Effector memory CD8-positive, alpha-beta T cell (primary cell): ENCODE data around the gene SLC6A17.

Experiments
- ATAC-seq: fragments of 150-1000 bp; cut with Tn5 transposase; replicated peaks from 2 replicates; pipeline ENCODE4 v1.10.0; 2021; ENCODE audit warnings: mild to moderate bottlenecking, moderate library complexity
- DNase-seq, 3 experiments: peaks; one replicate each; pipeline ENCODE4 v3.0.0; 2021
- H3K27ac Mint-ChIP-seq, 2 donors: one replicate each; pipeline ENCODE4 v1.8.0; 2022; ENCODE audit warnings: mild to moderate bottlenecking in 2 of 2, mixed read lengths in 2 of 2, moderate library complexity in 2 of 2
- H3K27me3 Mint-ChIP-seq, 2 donors: one replicate each; pipeline ENCODE4 v1.8.0; 2022; ENCODE audit warnings: mixed read lengths in 2 of 2
- H3K36me3 Mint-ChIP-seq: one replicate; pipeline ENCODE4 v1.8.0; 2022; ENCODE audit warnings: mild to moderate bottlenecking, moderate library complexity, mixed read lengths; ENCODE audit not compliant: insufficient read depth
- H3K4me1 Mint-ChIP-seq, 2 donors: one replicate each; pipeline ENCODE4 v1.8.0; 2022; ENCODE audit warnings: low read depth in 2 of 2, mixed read lengths in 2 of 2
- H3K4me3 Mint-ChIP-seq, 2 donors: one replicate each; pipeline ENCODE4 v1.8.0; 2022; ENCODE audit warnings: mild to moderate bottlenecking in 2 of 2, mixed read lengths in 2 of 2, moderate library complexity in 2 of 2
- H3K9me3 Mint-ChIP-seq, 2 donors: one replicate each; pipeline ENCODE4 v1.8.0; 2022; ENCODE audit warnings: mixed read lengths in 2 of 2

The SLC6A17 gene

DNA sequence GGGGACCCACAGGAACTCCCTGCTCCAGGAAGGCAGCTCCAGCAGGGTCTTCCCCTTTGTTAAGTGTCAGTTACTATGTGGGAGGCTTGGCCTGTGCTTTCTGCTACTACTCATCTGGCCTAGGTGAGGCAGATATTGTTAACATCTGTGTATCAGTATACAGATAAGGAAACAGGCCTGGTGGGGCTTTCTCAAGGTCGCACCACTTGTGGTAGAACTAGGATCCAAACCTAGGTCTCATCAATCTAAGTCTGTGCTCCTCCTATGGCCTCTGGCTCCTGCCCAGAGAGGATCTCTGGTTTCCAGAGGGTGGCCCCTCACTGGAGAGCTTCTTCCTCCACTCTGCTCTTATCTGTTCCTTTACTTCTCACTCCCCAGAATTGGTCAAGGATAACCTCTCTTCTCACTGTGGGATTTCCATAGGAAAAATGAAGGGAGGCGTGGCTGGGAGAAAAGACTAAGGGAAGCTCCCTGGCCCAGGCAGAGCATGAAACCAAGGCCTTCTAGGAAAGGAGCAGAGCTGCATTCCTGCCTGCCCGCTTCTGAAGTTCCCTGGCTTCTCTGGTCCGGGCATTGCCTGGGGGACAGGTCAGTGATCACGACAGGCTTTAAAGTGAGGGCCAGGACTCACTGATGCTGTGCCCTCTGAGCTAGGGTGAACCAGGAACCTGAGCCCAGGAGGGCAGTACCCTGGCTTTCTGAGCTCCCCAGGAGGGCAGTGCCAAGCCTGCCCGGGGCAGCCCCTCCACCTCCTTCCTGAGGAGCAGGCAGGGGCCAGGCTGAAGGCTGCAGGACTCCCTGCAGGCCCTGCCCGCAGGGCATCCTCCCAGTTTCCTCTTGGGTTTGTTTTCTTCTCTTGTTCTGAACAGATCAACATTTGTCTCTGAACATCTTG lies 65.6 kb downstream of the SLC6A17 start:
- Mint-ChIP-seq H3K27me3 (no peaks in the 10 kb centered on the region), H3K4me1 (peaks cover 17 to 18% of the 10 kb centered on the region in 2 donors), H3K27ac (no peak overlapping the region), H3K4me3 (no peak overlapping the region), H3K36me3 (peaks cover 9% of the 10 kb centered on the region), H3K9me3 (no peaks in the 10 kb centered on the region)
- no peak for DNase-seq
- no peak for ATAC-seq

DNA sequence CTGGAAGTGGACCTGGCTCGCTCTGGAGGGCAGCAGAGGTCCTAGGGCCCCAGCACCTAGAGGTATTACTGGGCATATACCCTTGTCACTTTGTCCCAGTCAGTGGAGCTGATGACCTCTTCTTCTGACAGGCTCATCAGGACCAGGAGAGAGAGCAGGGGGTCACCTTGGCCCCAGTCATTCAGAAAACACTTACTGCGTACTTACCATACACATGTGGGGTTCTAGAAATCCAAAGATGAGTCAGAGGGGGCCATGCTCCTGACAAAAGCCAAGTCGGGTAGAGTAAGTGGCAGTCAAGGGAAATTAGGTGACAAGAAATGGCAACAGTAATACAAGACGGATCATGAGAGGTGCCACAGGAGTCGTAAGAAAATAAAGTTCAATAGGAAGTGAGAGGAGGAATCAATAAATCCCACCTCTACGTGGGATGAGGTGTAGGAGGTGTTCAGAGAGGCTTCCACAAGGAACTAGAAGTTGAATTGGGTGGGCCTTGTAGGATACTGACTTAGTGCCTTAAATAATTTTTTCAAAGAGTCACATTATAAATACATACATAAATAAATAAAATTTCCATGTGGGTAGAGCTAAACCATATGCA lies 66.7 kb downstream of the SLC6A17 start:
- Mint-ChIP-seq H3K4me1 (peaks cover 14% of the 10 kb centered on the region in 2 donors), H3K9me3 (no peaks in the 10 kb centered on the region), H3K36me3 (peaks cover 3% of the 10 kb centered on the region), H3K27me3 (no peaks in the 10 kb centered on the region), H3K4me3 (no peak overlapping the region), H3K27ac (no peak overlapping the region)
- ATAC-seq = no peak
- DNase-seq = no peak

DNA sequence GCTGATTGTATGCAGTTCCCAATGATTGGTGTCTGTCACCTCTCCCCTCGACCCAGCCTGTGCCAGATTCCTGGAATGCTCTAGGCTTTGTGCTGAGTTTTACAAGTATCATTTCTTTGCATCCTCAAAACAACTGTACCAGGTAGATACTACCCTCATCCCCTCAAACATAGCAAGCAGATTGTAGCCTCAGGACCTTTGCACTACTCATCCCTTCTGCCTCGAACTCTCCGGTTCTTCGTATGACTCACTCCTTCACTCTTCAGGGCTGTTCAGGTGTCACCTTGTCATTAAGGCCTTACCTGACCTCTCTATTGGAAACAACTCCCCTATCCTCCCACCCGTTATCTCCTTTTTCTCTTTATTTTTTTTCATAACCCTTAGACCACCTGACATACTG lies 67.8 kb downstream of the SLC6A17 start:
- no peaks in the 10 kb centered on the region for H3K36me3 Mint-ChIP-seq
- H3K9me3 Mint-ChIP-seq = no peaks in the 10 kb centered on the region
- DNase-seq (no peak), ATAC-seq (no peak)
- H3K27me3 Mint-ChIP-seq = no peaks in the 10 kb centered on the region
- peak overlapping the region in 1 of 2 donors; percentile 74 for H3K27ac Mint-ChIP-seq
- peaks cover 9 to 10% of the 10 kb centered on the region in 2 donors for H3K4me1 Mint-ChIP-seq
- no peak overlapping the region for H3K4me3 Mint-ChIP-seq

DNA sequence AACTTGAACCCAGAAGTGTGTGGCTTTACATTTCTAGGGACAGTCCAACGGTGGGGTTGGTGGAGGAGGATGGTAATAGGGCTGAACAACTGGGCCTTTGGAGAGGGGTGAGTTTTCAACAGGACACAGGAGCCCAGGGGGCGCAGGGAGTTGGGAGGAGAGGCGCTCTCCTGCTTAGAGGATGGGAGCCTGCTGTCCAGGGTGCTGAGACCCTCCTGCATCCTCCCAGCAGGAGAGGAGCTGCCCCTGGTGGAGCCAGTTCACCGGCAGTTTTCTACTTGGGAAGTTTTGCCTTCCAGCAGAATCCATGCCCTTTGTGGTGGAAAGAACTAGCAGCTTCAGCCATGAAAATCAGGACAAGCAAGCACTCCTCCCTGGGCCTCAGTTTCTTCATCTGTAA lies 68.4 kb downstream of the SLC6A17 start:
- H3K4me3 Mint-ChIP-seq = no peak overlapping the region
- no peak for DNase-seq
- no peaks in the 10 kb centered on the region for H3K9me3 Mint-ChIP-seq
- H3K27ac Mint-ChIP-seq = peak overlapping the region in 1 of 2 donors; percentile 74
- no peaks in the 10 kb centered on the region for H3K36me3 Mint-ChIP-seq
- peaks cover 3 to 7% of the 10 kb centered on the region in 2 donors for H3K4me1 Mint-ChIP-seq
- no peaks in the 10 kb centered on the region for H3K27me3 Mint-ChIP-seq
- no peak for ATAC-seq

DNA sequence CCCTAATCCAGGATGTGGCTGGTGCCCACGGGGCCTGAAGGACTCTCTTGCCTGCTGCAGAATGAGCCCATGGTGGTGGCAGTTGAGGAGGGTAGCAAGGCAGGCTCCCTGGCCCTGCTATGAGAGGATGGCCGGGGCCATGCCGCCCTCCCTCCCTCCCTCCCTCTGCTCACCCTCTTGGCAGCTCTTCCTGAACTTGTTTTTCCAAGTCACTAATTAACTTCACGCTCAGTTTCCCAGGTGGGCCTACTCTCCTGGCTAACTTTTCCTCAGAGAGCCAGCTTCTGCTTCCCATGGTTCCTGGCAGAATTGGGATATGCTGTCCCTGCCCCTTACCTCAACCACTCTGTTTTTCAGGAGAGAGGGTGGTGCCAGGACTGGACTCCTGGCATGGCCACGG lies 70.0 kb downstream of the SLC6A17 start:
- Mint-ChIP-seq H3K27me3 (no peaks in the 10 kb centered on the region), H3K9me3 (no peaks in the 10 kb centered on the region), H3K4me1 (peaks cover 0 to 3% of the 10 kb centered on the region in 2 donors), H3K27ac (peak overlapping the region in 1 of 2 donors; percentile 44), H3K36me3 (peaks cover 6% of the 10 kb centered on the region), H3K4me3 (no peak overlapping the region)
- no peak for DNase-seq
- no peak for ATAC-seq

DNA sequence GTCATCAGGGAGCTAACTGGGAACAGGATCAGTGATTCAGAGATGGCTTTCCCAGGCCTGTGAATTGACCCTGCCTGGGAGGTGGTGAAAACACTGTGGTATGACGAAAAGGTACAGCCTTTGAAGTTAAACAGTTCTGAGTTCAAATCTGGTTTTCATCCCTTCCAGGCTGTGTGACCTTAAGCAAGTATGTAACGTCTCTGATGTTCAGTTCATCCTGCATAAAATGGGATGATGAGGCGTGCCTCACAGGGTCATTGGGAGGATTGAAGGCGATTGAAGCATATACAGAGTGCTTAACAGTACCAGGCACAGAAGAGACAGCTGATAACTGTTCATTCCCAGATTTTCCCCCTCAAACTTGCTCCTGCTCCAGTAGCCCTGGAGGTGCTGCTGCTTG lies 70.8 kb downstream of the SLC6A17 start:
- H3K4me1 Mint-ChIP-seq = peaks cover 0 to 3% of the 10 kb centered on the region in 2 donors
- H3K36me3 Mint-ChIP-seq = peaks cover 6% of the 10 kb centered on the region
- H3K4me3 Mint-ChIP-seq = no peak overlapping the region
- no peak overlapping the region for H3K27ac Mint-ChIP-seq
- H3K27me3 Mint-ChIP-seq = no peaks in the 10 kb centered on the region
- no peaks in the 10 kb centered on the region for H3K9me3 Mint-ChIP-seq
- no peak for DNase-seq
- no peak for ATAC-seq

DNA sequence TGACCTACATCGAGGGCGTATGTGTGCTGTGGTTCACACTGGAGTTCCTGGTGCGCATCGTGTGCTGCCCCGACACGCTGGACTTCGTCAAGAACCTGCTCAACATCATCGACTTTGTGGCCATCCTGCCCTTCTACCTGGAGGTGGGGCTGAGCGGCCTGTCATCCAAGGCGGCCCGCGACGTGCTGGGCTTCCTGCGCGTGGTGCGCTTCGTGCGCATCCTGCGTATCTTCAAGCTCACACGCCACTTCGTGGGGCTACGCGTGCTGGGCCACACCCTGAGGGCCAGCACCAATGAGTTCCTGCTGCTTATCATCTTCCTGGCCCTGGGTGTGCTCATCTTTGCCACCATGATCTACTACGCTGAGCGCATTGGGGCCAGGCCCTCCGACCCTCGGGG lies 72.8 kb downstream of the SLC6A17 start:
- DNase-seq (no peak), ATAC-seq (no peak)
- H3K27me3 Mint-ChIP-seq = no peaks in the 10 kb centered on the region
- peaks cover 0 to 2% of the 10 kb centered on the region in 2 donors for H3K4me1 Mint-ChIP-seq
- peak overlapping the region in 1 of 2 donors; percentile 26 for H3K27ac Mint-ChIP-seq
- no peaks in the 10 kb centered on the region for H3K9me3 Mint-ChIP-seq
- H3K4me3 Mint-ChIP-seq = no peak overlapping the region
- H3K36me3 Mint-ChIP-seq = peaks cover 6% of the 10 kb centered on the region

DNA sequence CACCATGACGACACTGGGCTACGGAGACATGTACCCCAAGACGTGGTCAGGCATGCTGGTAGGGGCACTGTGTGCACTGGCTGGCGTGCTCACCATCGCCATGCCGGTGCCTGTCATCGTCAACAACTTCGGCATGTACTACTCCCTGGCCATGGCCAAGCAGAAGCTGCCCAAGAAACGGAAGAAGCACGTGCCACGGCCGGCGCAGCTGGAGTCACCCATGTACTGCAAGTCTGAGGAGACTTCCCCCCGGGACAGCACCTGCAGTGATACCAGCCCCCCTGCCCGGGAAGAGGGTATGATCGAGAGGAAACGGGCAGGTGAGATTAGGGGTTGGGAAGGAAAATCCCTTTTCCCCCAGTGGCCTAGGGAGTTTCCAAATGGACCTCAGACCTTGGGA lies 73.3 kb downstream of the SLC6A17 start:
- ATAC-seq = no peak
- Mint-ChIP-seq H3K27me3 (no peaks in the 10 kb centered on the region), H3K4me3 (no peak overlapping the region), H3K4me1 (peaks cover 0 to 2% of the 10 kb centered on the region in 2 donors), H3K9me3 (no peaks in the 10 kb centered on the region), H3K27ac (peak overlapping the region in 1 of 2 donors; percentile 26), H3K36me3 (peaks cover 6% of the 10 kb centered on the region)
- no peak for DNase-seq

DNA sequence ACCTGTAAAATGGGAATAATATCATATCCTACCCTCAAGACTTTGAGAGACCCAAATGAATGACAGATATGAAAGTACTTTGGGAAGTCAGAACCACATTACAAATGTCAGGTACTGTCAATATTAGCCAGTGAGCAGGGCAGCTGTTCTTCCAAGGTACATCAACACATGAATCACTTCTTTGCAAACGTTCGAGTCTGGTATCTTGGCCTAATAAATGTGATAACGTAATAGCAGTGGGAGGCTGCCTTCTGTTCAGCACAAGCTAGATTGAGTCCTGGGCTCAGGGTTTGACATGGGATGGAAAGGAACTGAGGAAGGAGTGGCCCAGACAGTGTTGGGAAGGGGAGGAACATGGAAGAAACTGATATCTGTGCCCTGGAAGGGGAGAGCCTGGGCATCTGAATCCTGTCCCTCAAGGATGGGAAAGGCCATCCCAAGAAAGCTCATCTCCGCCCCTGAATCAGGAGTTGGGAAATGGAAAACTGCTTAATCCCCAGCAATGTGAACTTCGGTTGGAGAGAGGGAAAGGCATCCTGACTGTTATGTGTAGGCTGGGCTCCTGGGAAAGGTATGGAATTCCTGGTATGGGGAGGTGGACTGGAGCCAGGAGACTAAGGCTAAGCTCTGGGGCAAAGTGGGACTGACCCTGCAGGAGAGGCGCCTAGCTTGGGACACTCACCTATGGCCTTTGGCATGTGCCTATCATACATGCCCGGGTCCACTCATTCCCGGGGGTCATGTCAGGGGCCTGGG lies 74.1 kb downstream of the SLC6A17 start:
- no peak overlapping the region for H3K27ac Mint-ChIP-seq
- no peaks in the 10 kb centered on the region for H3K27me3 Mint-ChIP-seq
- ATAC-seq (no peak), DNase-seq (no peak)
- H3K4me1 Mint-ChIP-seq = peaks cover 0 to 2% of the 10 kb centered on the region in 2 donors
- no peak overlapping the region for H3K4me3 Mint-ChIP-seq
- no peaks in the 10 kb centered on the region for H3K9me3 Mint-ChIP-seq
- H3K36me3 Mint-ChIP-seq = peaks cover 6% of the 10 kb centered on the region

DNA sequence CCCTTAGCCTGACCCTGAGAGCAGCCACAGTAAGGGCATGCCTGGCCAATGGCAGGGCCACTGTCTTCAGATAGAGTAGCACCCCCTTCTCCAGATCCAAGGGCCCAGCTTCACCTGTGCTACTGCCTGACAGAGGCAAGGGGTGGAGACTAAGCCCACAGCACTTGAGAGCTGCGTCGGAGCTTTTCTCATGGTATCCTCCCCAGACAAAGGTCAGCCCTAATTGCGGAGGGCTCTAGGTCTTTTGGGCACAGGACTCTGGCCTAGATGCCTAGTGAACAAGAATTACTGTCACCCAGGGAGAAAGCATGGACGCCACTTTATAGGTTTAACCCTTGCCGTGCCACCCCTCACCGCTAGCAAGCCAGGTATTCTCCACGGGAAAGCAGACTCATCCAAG lies 74.9 kb downstream of the SLC6A17 start:
- H3K4me1 Mint-ChIP-seq = peaks cover 0 to 2% of the 10 kb centered on the region in 2 donors
- H3K27me3 Mint-ChIP-seq = no peaks in the 10 kb centered on the region
- H3K4me3 Mint-ChIP-seq = no peak overlapping the region
- H3K27ac Mint-ChIP-seq = no peak overlapping the region
- ATAC-seq = no peak
- no peaks in the 10 kb centered on the region for H3K9me3 Mint-ChIP-seq
- DNase-seq = no peak
- peaks cover 6% of the 10 kb centered on the region for H3K36me3 Mint-ChIP-seq

DNA sequence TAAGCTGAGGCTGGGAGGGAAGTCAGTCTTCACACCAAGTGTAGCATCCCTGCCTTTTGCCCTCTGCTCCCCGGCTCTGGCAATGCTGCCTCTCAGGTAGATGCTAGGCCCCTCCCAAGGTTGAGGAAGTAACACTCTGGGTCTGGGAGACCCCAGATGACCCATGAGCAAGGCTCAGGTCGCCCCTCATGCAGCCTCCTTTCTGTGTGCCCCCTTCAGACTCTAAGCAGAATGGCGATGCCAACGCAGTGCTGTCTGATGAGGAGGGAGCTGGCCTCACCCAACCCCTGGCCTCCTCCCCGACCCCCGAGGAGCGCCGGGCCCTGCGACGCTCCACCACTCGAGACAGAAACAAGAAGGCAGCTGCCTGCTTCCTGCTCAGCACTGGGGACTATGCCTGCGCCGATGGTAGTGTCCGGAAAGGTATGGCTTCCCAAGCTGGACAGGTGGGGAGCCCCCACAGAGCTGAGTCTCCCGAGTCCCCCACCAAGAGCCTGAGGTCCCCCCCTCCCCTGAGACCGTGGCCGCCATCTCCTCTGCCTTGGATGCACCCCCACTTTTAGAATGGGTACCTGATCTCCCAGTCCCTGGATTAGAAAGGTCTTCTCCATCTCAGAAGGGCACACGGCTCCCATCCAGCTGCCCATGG lies 75.6 kb downstream of the SLC6A17 start:
- no peaks in the 10 kb centered on the region for H3K27me3 Mint-ChIP-seq
- DNase-seq (no peak), ATAC-seq (no peak)
- peaks cover 0 to 4% of the 10 kb centered on the region in 2 donors for H3K4me1 Mint-ChIP-seq
- H3K27ac Mint-ChIP-seq = no peak overlapping the region
- H3K4me3 Mint-ChIP-seq = no peak overlapping the region
- no peaks in the 10 kb centered on the region for H3K9me3 Mint-ChIP-seq
- peaks cover 6% of the 10 kb centered on the region for H3K36me3 Mint-ChIP-seq

DNA sequence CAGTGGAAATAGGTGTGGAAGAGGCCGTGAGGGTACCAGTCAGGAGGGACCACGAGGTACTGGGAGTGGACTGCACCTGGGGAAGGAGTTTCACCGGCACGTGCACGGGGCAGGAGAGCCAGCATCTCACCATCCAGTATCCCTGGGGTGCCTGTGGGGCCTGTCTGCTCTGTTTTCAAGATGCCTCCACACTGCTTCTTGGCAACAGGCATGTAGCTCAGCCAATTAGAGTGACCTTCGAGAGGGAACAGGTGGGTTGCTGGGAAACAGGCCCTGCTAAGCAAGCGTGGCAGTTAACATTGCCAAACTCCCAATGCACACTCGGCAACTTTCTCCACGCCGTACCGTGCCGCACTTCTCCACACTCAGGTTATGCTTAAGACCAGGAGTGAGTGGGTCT lies 77.5 kb downstream of the SLC6A17 start:
- peaks cover 6% of the 10 kb centered on the region for H3K36me3 Mint-ChIP-seq
- no peaks in the 10 kb centered on the region for H3K27me3 Mint-ChIP-seq
- no peaks in the 10 kb centered on the region for H3K9me3 Mint-ChIP-seq
- peaks cover 0 to 5% of the 10 kb centered on the region in 2 donors for H3K4me1 Mint-ChIP-seq
- H3K4me3 Mint-ChIP-seq = no peak overlapping the region
- DNase-seq (no peak), ATAC-seq (no peak)
- H3K27ac Mint-ChIP-seq = no peak overlapping the region

DNA sequence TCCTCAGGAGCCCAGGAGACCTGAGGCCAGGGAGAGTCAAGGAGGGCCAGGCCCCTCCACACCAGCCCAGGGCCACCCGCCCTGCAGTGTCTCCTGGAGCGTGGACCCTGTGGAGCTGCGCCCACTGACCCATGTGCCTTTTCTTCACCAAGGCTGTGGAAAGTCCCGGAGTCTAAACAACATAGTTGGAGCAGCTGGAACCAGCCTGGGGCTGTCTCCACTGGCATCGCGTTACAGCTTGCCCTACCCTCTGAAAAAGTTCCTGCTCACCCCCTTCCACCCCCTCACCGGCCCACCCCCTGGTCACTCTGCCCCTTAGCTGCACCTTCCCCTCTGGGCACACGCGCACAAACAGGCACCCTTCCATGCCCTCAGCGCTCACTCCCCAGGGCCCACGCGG lies 78.1 kb downstream of the SLC6A17 start:
- Mint-ChIP-seq H3K9me3 (no peaks in the 10 kb centered on the region), H3K36me3 (peaks cover 6% of the 10 kb centered on the region)
- ATAC-seq = no peak

More for the DNA sequence above, 78.1 kb downstream of the SLC6A17 start:
- Mint-ChIP-seq H3K27ac (no peak overlapping the region), H3K4me1 (peaks cover 0 to 4% of the 10 kb centered on the region in 2 donors), H3K27me3 (no peaks in the 10 kb centered on the region), H3K4me3 (no peak overlapping the region)
- DNase-seq = no peak
